ENCODE results near the gene PYGO2. TPM values are rescaled to one million over a fixed set of nuclear protein-coding genes. Genes with fewer than 3 reads are reported as not detected.
A peak's percentile ranks its signal among the peaks of the same experiment; 100 is the strongest.

Gene PYGO2
- total RNA-seq, 1 experiment from 2014 or later = 37.3 TPM

DNA sequence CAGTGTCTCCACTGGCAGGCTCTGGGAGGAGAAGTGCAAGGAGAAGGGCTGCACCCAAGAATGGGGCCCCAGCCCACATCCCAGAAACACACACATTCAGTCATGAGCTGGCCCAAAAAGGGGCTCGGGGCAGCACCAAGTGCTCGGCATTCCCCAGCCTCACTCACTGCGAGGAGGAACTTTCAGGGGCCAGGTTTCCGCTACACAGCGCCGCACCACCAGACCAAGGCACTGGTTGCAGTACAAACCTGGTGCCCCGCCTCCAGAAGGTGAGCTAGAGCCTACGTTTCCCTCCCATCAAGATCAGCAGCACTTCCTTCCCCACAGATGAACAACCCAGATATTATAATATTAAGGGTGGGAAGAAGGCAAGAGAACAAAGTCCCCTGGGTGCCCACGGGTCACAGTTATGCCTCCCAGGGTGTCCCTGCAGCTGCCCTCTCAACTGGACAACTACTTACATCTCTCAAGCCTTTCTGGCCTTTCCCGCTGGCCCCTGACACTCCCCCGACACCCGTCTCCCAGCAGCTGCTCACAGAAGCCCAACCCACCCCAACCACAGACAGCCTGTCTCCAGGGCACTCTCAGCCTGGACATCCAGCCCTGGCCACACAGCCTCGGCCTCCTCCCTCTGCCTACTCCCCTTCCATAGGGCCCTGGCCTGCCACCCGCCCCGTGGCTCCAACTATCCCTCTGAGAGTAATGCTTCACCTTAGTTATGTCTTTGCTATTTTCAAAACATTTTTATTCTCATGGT is 9.5 kb downstream of the PYGO2 start:
- Histone ChIP-seq H3K9ac (ENCODE audit: low read length) (peak overlapping the region; percentile 74), H3K27ac (ENCODE audit: low read length) (peak overlapping the region; percentile 88), H3K4me3 (ENCODE audit: low read length) (peak overlapping the region; percentile 72), H3K9me3 (ENCODE audit: low read length) (no peaks in the 10 kb centered on the region), H3K9me2 (replicated peaks; ENCODE audit: insufficient read depth, low read length) (no peaks in the 10 kb centered on the region), H2AFZ (ENCODE audit: low read length) (no peak overlapping the region), H3K4me2 (ENCODE audit: low read depth, low read length, poor library complexity, severe bottlenecking) (peak overlapping the region; percentile 83), H4K20me1 (ENCODE audit: insufficient read depth, low read depth, low read length) (no peaks in the 10 kb centered on the region), H3K27me3 (ENCODE audit: low read length) (no peaks in the 10 kb centered on the region), H3K79me2 (ENCODE audit: low read length) (peaks cover 35% of the 10 kb centered on the region), H3K36me3 (ENCODE audit: insufficient read depth, low read length) (0 out of 2 replicates have a peak, but pooled peaks cover 3% of the 10 kb centered on the region), H3K4me1 (ENCODE audit: low read length) (peaks cover 64% of the 10 kb centered on the region)
- DNase-seq = peak; percentile 70

- 0 out of 2 replicates have a peak overlapping the region, but pooled peaks have one; percentile 1 for H3K27ac ChIP-seq (ENCODE audit: low read length)
- DNase-seq = no peak
- H3K79me2 ChIP-seq (ENCODE audit: low read length) = peaks cover 16% of the 10 kb centered on the region; the same call in 1 of the 2 replicates
- H3K27me3 ChIP-seq (ENCODE audit: low read length) = no peaks in the 10 kb centered on the region
- no peaks in the 10 kb centered on the region for H4K20me1 ChIP-seq (ENCODE audit: insufficient read depth, low read depth, low read length)
- H2AFZ ChIP-seq (ENCODE audit: low read length) = no peak overlapping the region
- H3K36me3 ChIP-seq (ENCODE audit: insufficient read depth, low read length) = 0 out of 2 replicates have a peak, but pooled peaks cover 3% of the 10 kb centered on the region
- H3K4me2 ChIP-seq (ENCODE audit: low read depth, low read length, poor library complexity, severe bottlenecking) = no peak overlapping the region
- H3K4me1 ChIP-seq (ENCODE audit: low read length) = peaks cover 58% of the 10 kb centered on the region
- H3K9me2 ChIP-seq (replicated peaks; ENCODE audit: insufficient read depth, low read length) = no peaks in the 10 kb centered on the region
- H3K9me3 ChIP-seq (ENCODE audit: low read length) = no peaks in the 10 kb centered on the region
- H3K9ac ChIP-seq (ENCODE audit: low read length) = no peak overlapping the region
- H3K4me3 ChIP-seq (ENCODE audit: low read length) = no peak overlapping the region
Observed at GRCh38 chr1:154948079-154948478, 13.5 kb downstream of the PYGO2 start.

DNA sequence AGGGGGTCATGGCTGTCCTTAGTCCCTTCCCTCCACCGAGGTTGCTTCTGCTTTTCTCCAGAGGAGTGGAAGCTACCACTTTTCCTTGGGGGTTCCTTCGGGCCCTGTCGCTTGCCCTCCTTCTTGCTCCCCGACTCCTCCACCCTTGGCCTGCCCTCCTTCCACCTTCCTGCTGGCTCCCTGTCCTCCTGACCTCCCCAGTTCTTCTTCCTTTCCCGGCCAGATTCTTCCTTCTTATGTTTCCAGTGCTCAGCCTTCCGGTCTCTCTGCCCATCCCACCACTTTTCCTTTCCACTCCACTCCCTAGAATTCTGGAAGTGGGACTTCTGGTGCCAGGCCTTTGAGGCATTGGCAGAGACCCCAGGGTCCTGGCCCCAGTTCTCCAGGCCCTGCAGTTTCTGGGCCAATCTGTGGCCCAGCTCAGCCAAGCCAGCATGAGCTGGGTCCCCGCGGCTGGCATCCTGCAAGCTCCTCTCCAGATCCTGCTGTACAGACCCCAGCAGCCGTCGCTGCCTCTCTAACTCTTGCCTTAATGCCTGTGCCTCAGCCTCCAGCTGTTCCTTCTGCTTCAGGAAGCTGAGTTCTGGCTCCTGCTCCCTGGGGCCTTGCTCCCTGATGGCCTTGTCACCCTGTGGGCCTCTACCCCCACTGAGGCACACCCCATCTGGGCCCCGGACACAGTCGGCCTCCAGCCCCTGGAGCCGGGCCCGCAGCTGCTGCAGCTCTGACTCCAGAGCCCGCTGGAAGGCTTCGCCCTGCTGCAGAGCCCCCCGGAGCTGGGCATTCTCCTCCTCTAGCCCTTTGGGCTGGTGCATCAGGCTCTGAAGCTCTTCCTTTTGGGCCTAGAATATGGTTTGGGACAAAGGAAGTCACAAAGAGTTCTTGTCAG is 15.4 kb downstream of the PYGO2 start:
- Histone ChIP-seq H3K4me3 (ENCODE audit: low read length) (no peak overlapping the region), H3K36me3 (ENCODE audit: insufficient read depth, low read length) (0 out of 2 replicates have a peak, but pooled peaks cover 3% of the 10 kb centered on the region), H3K9me3 (ENCODE audit: low read length) (no peaks in the 10 kb centered on the region), H3K4me2 (ENCODE audit: low read depth, low read length, poor library complexity, severe bottlenecking) (no peak overlapping the region), H3K9ac (ENCODE audit: low read length) (peak overlapping the region; percentile 97), H3K27ac (ENCODE audit: low read length) (peak overlapping the region; percentile 98; the same call in 1 of the 2 replicates), H4K20me1 (ENCODE audit: insufficient read depth, low read depth, low read length) (no peaks in the 10 kb centered on the region), H3K9me2 (replicated peaks; ENCODE audit: insufficient read depth, low read length) (no peaks in the 10 kb centered on the region), H2AFZ (ENCODE audit: low read length) (no peak overlapping the region), H3K4me1 (ENCODE audit: low read length) (peaks cover 58% of the 10 kb centered on the region), H3K27me3 (ENCODE audit: low read length) (no peaks in the 10 kb centered on the region), H3K79me2 (ENCODE audit: low read length) (peaks cover 18% of the 10 kb centered on the region)
- DNase-seq = no peak

- H3K9me2 ChIP-seq (replicated peaks; ENCODE audit: insufficient read depth, low read length) = no peaks in the 10 kb centered on the region
- H3K79me2 ChIP-seq (ENCODE audit: low read length) = peaks cover 21% of the 10 kb centered on the region
- H3K27me3 ChIP-seq (ENCODE audit: low read length) = no peaks in the 10 kb centered on the region
- H2AFZ ChIP-seq (ENCODE audit: low read length) = no peak overlapping the region
- H3K9ac ChIP-seq (ENCODE audit: low read length) = peak overlapping the region; percentile 97
- H3K27ac ChIP-seq (ENCODE audit: low read length) = peak overlapping the region; percentile 98
- DNase-seq = no peak
- H4K20me1 ChIP-seq (ENCODE audit: insufficient read depth, low read depth, low read length) = no peaks in the 10 kb centered on the region
- H3K4me1 ChIP-seq (ENCODE audit: low read length) = peaks cover 59% of the 10 kb centered on the region
- H3K9me3 ChIP-seq (ENCODE audit: low read length) = no peaks in the 10 kb centered on the region
- H3K4me2 ChIP-seq (ENCODE audit: low read depth, low read length, poor library complexity, severe bottlenecking) = peak overlapping the region; percentile 95
- no peaks in the 10 kb centered on the region for H3K36me3 ChIP-seq (ENCODE audit: insufficient read depth, low read length)
- peak overlapping the region; percentile 75 for H3K4me3 ChIP-seq (ENCODE audit: low read length)
Observed at GRCh38 chr1:154945160-154945961, 16.2 kb downstream of the PYGO2 start.

- no peak overlapping the region for H2AFZ ChIP-seq (ENCODE audit: low read length)
- no peaks in the 10 kb centered on the region for H3K9me3 ChIP-seq (ENCODE audit: low read length)
- H3K4me2 ChIP-seq (ENCODE audit: low read depth, low read length, poor library complexity, severe bottlenecking) = peak overlapping the region; percentile 95
- no peaks in the 10 kb centered on the region for H3K9me2 ChIP-seq (replicated peaks; ENCODE audit: insufficient read depth, low read length)
- H3K27ac ChIP-seq (ENCODE audit: low read length) = peak overlapping the region; percentile 98
- no peaks in the 10 kb centered on the region for H4K20me1 ChIP-seq (ENCODE audit: insufficient read depth, low read depth, low read length)
- H3K27me3 ChIP-seq (ENCODE audit: low read length) = no peaks in the 10 kb centered on the region
- peak overlapping the region; percentile 97 for H3K9ac ChIP-seq (ENCODE audit: low read length)
- peaks cover 26% of the 10 kb centered on the region for H3K79me2 ChIP-seq (ENCODE audit: low read length)
- DNase-seq = peak; percentile 81
- no peaks in the 10 kb centered on the region for H3K36me3 ChIP-seq (ENCODE audit: insufficient read depth, low read length)
- H3K4me3 ChIP-seq (ENCODE audit: low read length) = peak overlapping the region; percentile 75
- peaks cover 66% of the 10 kb centered on the region for H3K4me1 ChIP-seq (ENCODE audit: low read length)
Observed at GRCh38 chr1:154944401-154945159, 17.0 kb downstream of the PYGO2 start.

- Histone ChIP-seq H3K4me1 (ENCODE audit: low read length) (peaks cover 70% of the 10 kb centered on the region), H3K27me3 (ENCODE audit: low read length) (no peaks in the 10 kb centered on the region), H3K4me3 (ENCODE audit: low read length) (peak overlapping the region; percentile 75), H3K27ac (ENCODE audit: low read length) (peak overlapping the region; percentile 98), H3K79me2 (ENCODE audit: low read length) (peaks cover 26% of the 10 kb centered on the region), H3K36me3 (ENCODE audit: insufficient read depth, low read length) (no peaks in the 10 kb centered on the region), H3K9ac (ENCODE audit: low read length) (peak overlapping the region; percentile 97), H4K20me1 (ENCODE audit: insufficient read depth, low read depth, low read length) (no peaks in the 10 kb centered on the region), H3K9me3 (ENCODE audit: low read length) (no peaks in the 10 kb centered on the region), H3K9me2 (replicated peaks; ENCODE audit: insufficient read depth, low read length) (no peaks in the 10 kb centered on the region), H2AFZ (ENCODE audit: low read length) (no peak overlapping the region), H3K4me2 (ENCODE audit: low read depth, low read length, poor library complexity, severe bottlenecking) (peak overlapping the region; percentile 95)
- peak; percentile 93 for DNase-seq
Observed at GRCh38 chr1:154943649-154944400, 17.8 kb downstream of the PYGO2 start.

Measured in Karpas-422 (cell line).